ENCODE results near the gene MED10. TPM values are rescaled to one million over a fixed set of nuclear protein-coding genes. Genes with fewer than 3 reads are reported as not detected.

The MED10 gene
- total and polyA plus RNA-seq, 9 of the 15 experiments (the other 6 are each of a cell fraction or from before 2014, with no cell fraction given), result 23.8 to 83.4 (median 58.8) TPM

DNA sequence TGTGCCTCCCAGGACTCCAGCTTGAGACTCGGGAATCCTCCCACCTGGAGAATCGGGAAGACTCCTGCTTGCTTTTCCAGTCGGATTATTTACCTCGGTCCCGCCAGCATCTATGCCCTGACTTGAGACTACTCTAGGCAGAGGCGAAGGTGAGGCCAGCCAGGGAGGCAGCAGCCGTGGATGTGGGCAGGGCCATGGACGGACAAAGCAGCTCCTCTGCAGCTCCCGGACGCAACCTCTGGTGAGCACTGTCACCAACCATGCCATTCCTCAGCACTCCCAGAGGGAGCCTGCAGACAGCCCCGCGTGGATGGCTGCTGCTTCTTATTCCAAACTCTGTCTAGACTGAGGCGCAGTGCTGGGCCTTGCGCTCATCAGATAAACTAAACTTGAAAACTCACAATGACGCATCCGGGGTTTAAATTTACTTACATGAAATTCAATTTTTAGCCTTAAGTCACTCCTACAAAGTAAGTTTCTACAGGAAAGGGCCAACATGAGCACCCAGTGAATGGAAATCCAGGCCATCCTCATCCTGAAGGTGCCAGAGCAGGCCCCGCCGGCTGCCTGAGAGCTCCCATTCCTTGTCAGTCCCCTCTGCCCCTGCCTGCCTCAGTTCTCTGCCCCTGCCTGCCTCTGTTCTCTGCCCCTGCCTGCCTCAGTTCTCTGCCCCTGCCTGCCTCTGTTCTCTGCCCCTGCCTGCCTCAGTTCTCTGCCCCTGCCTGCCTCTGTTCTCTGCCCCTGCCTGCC lies 17.8 kb downstream of the MED10 start (continued):
- no peak for TF ChIP-seq ZNF174 (CRISPR knock-in tag; IDR thresholded peaks at IDR 0.05)
- TF ChIP-seq, protein P1, sequence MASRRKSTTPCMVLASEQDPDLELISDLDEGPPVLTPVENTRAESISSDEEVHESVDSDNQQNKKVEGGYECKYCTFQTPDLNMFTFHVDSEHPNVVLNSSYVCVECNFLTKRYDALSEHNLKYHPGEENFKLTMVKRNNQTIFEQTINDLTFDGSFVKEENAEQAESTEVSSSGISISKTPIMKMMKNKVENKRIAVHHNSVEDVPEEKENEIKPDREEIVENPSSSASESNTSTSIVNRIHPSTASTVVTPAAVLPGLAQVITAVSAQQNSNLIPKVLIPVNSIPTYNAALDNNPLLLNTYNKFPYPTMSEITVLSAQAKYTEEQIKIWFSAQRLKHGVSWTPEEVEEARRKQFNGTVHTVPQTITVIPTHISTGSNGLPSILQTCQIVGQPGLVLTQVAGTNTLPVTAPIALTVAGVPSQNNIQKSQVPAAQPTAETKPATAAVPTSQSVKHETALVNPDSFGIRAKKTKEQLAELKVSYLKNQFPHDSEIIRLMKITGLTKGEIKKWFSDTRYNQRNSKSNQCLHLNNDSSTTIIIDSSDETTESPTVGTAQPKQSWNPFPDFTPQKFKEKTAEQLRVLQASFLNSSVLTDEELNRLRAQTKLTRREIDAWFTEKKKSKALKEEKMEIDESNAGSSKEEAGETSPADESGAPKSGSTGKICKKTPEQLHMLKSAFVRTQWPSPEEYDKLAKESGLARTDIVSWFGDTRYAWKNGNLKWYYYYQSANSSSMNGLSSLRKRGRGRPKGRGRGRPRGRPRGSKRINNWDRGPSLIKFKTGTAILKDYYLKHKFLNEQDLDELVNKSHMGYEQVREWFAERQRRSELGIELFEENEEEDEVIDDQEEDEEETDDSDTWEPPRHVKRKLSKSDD (conservative IDR thresholded peaks at IDR 0.05; ENCODE audit: low read length), result no peak

DNA sequence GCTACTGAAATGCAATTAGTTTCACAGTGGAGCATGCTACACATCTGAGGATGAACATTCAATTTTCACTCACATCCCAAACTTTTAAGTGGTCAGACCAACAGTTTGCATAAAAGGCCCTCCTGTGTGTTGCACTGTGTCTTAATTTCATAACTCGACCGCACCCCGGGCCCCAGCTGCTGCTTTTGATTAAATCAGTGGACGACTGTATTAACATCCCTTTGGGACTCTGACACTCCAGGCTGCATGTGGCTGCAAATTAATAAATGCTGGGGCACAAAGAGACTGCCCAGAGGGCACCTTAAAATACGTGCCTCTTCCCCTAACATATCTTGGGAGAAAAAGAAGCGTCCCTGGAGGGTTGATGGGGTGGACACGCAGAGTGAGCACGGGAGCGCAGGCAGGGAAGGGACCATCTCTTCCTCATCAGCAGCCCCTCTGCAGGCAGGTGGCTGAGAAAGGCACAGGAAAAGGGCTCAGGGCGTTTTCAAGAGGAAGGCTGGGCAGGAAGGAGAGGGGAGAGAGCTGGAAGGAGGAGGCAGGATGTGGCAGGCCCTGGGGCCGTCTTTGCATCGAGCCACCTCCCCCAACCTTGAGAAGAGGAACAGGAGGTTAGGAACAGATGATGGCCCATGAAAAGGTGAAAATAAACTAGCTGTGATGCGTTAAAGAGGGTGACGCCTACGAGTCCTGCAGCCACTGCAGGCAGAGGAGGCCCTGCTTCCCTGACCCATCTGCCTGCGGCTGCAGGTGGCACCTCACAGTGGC lies 18.6 kb downstream of the MED10 start:
- FAIRE-seq, result no peak
- Histone ChIP-seq H3K4me2 (ENCODE audit: insufficient read depth, low read length) (no peak overlapping the region), H3K27ac (ENCODE audit: extremely low read depth, low read depth, low read length) (no peak overlapping the region), H3K79me2 (ENCODE audit: control insufficient read depth, insufficient read depth, low read length) (no peaks in the 10 kb centered on the region), H3K36me3 (ENCODE audit: control insufficient read depth, insufficient read depth, low read length) (no peaks in the 10 kb centered on the region), H4K20me1 (replicated peaks; ENCODE audit: control insufficient read depth, insufficient read depth, low read length) (peaks cover 9% of the 10 kb centered on the region; the same call in 1 of the 2 replicates), H3K27me3 (ENCODE audit: control insufficient read depth in 2 of 2, insufficient read depth in 2 of 2, low read length in 2 of 2) (peaks cover 41 to 72% of the 10 kb centered on the region in 2 experiments), H3K9me1 (ENCODE audit: control insufficient read depth, insufficient read depth, low read length) (no peaks in the 10 kb centered on the region), H3K9me3 (replicated peaks; ENCODE audit: control insufficient read depth, insufficient read depth, low read depth, low read length) (no peaks in the 10 kb centered on the region), H3K9ac (ENCODE audit: insufficient read depth in 1 of 2, low read depth in 2 of 2, low read length in 2 of 2) (no peak overlapping the region), H2AFZ (ENCODE audit: low read depth, low read length) (no peak overlapping the region), H3K4me3 (no peak overlapping the region), H3K4me1 (replicated peaks in 1 of 2; ENCODE audit: control insufficient read depth in 2 of 2, insufficient read depth in 2 of 2, low read length in 2 of 2) (no peaks in the 10 kb centered on the region)
- 6% methylated on average over 16 of the region's 16 CpGs for WGBS (ENCODE audit: insufficient coverage, low coverage, missing lambda C conversion rate)
- intact Hi-C loops (cut with micrococcal nuclease) (no loop called here), in situ Hi-C loops (cut with MboI) (no loop called here)
- no peak for DNase-seq (ENCODE audit: extremely low read depth in 1 of 4, low spot score in 3 of 4)
- no peak for TF ChIP-seq STAT5A (IDR thresholded peaks at IDR 0.05; ENCODE audit: borderline replicate concordance, low read length)
- no peak for TF ChIP-seq TGIF2 (CRISPR knock-in tag; IDR thresholded peaks at IDR 0.05)
- peak; percentile 21; the same call in 1 of the 3 replicates for ATAC-seq
- POLR2A ChIA-PET, result interaction anchor here (0.7 kb wide), 1 partner anchor 189 kb away, joined by 3 read pairs; no protein-coding TSS in a partner anchor
- CTCF ChIA-PET (ENCODE audit: low intra/inter-chr PET ratio), result no interaction called here
- no TSS peak for BruUV-seq (replicated peaks)

Measured in K562 (cell line).